Neural progenitor cell (in vitro differentiated cells): ENCODE measurements around the gene MAP6. TPM values are rescaled to one million over a fixed set of nuclear protein-coding genes. Genes with fewer than 3 reads are reported as not detected.

Experiments used
- DNase-seq: peaks from one replicate; pipeline ENCODE4 v3.0.0-alpha.2; 2016; ENCODE audit warnings: low spot score
- H2AFZ ChIP-seq: fragments of 200-600 bp; sonication (generic); replicated peaks from 2 replicates; pipeline ENCODE4 v1.6.1; 2016; ENCODE audit warnings: antibody characterized with exemption
- H3F3A ChIP-seq: fragments of 200-600 bp; sonication (generic); 2 replicates; pipeline ENCODE4 v1.6.1; 2016; ENCODE audit warnings: antibody characterized with exemption, low read depth
- H3K27ac ChIP-seq: fragments of 200-600 bp; sonication (generic); 2 replicates; pipeline ENCODE4 v1.5.1; 2016; ENCODE audit warnings: mild to moderate bottlenecking
- H3K27me3 ChIP-seq: fragments of 200-600 bp; sonication (generic); 2 replicates; pipeline ENCODE4 v1.6.1; 2016; ENCODE audit warnings: mild to moderate bottlenecking, moderate library complexity
- H3K36me3 ChIP-seq: fragments of 200-600 bp; sonication (generic); 2 replicates; pipeline ENCODE4 v1.5.1; 2016
- H3K4me1 ChIP-seq: fragments of 200-600 bp; sonication (generic); 2 replicates; pipeline ENCODE4 v1.6.1; 2016; ENCODE audit warnings: mixed run types
- H3K4me2 ChIP-seq: fragments of 200-600 bp; sonication (generic); 2 replicates; pipeline ENCODE4 v1.6.1; 2016
- H3K4me3 ChIP-seq: fragments of 200-600 bp; sonication (generic); 2 replicates; pipeline ENCODE4 v1.5.1; 2016
- H3K79me2 ChIP-seq: fragments of 200-600 bp; sonication (generic); 2 replicates; pipeline ENCODE4 v1.6.1; 2016; ENCODE audit warnings: low read depth
- H3K9ac ChIP-seq: fragments of 200-600 bp; sonication (generic); 2 replicates; pipeline ENCODE4 v1.6.1; 2016
- H3K9me3 ChIP-seq: fragments of 200-600 bp; sonication (generic); 2 replicates; pipeline ENCODE4 v1.5.1; 2016; ENCODE audit warnings: low read depth
- H4K20me1 ChIP-seq: fragments of 200-600 bp; sonication (generic); 2 replicates; pipeline ENCODE4 v1.6.1; 2016; ENCODE audit warnings: low read depth
- H3K27ac Mint-ChIP-seq: 3 replicates; pipeline ENCODE4 v1.8.0; 2021; ENCODE audit warnings: mixed read lengths
- H3K27me3 Mint-ChIP-seq: 2 replicates; pipeline ENCODE4 v1.8.0; 2022; ENCODE audit warnings: low read depth, mild to moderate bottlenecking, inconsistent platforms, moderate library complexity, mixed read lengths; ENCODE audit not compliant: insufficient read depth
- H3K36me3 Mint-ChIP-seq: 3 replicates; pipeline ENCODE4 v1.8.0; 2021; ENCODE audit warnings: mixed read lengths
- H3K4me1 Mint-ChIP-seq: 3 replicates; pipeline ENCODE4 v1.8.0; 2021; ENCODE audit warnings: mixed read lengths
- H3K4me3 Mint-ChIP-seq: 3 replicates; pipeline ENCODE4 v1.8.0; 2021; ENCODE audit warnings: mild to moderate bottlenecking, moderate library complexity, mixed read lengths
- H3K9me3 Mint-ChIP-seq: 3 replicates; pipeline ENCODE4 v1.8.0; 2020; ENCODE audit warnings: mixed read lengths
- EZH2 ChIP-seq: fragments of 200-600 bp; sonication (generic); IDR thresholded peaks from 2 replicates; pipeline ENCODE4 v1.6.1; 2017; ENCODE audit warnings: antibody characterized with exemption, mild to moderate bottlenecking, moderate library complexity
- EZH2phosphoT487 ChIP-seq: fragments of 200-600 bp; sonication (generic); IDR thresholded peaks from 2 replicates; pipeline ENCODE4 v1.6.1; 2017; ENCODE audit warnings: antibody characterized with exemption
- total RNA-seq: library from RNA; depleted of rRNA; stranded (reverse); fragments of >200 nt; gene quantifications from 2 replicates; pipeline ENCODE4 v1.2.3, GENCODE V29; 2015; ENCODE audit warnings: low replicate concordance
- TF ChIP-seq, protein P1 (sequence below): fragments of 200-600 bp; sonication (generic); IDR thresholded peaks from 2 replicates; pipeline ENCODE4 v1.5.1; 2017; ENCODE audit warnings: antibody characterized with exemption, mild to moderate bottlenecking

The MAP6 gene
- total RNA-seq, 1 donor from 2014 or later = 9.9 TPM

DNA sequence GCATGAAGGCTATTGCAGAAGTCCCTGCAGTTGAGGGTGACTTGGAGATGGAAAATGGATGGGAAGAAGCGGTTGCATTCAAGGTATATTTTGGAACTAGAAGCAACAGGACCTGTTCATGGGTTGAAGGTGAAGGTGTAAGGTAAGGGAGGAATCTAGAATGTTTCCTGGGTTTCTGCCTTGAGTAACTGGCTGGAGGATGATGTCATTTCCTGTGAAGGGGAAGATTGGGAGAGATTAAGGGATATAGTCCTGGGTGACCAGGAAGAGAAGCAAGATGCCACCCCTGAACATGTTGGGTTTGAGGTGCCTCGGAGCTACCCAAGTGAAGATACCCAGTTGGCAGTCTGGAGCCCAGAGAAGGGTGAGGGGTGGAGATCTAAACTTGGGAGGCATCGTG is 36.7 kb upstream of the MAP6 start:
- no peak overlapping the region for H3K4me3 Mint-ChIP-seq
- peaks cover 9% of the 10 kb centered on the region for H3K4me1 Mint-ChIP-seq
- no peak for DNase-seq
- no peaks in the 10 kb centered on the region for H3K36me3 ChIP-seq
- no peak overlapping the region for H3K27ac ChIP-seq
- H3K4me2 ChIP-seq = no peak overlapping the region
- no peaks in the 10 kb centered on the region for H3K4me1 ChIP-seq
- H3K9me3 ChIP-seq = no peaks in the 10 kb centered on the region
- no peak overlapping the region for H3K4me3 ChIP-seq
- no peaks in the 10 kb centered on the region for H3K79me2 ChIP-seq
- H3K9me3 Mint-ChIP-seq = peaks cover 2% of the 10 kb centered on the region
- no peak overlapping the region for H3K9ac ChIP-seq
- H2AFZ ChIP-seq = no peak overlapping the region
- peaks cover 2% of the 10 kb centered on the region for H3K36me3 Mint-ChIP-seq
- TF ChIP-seq, protein P1, sequence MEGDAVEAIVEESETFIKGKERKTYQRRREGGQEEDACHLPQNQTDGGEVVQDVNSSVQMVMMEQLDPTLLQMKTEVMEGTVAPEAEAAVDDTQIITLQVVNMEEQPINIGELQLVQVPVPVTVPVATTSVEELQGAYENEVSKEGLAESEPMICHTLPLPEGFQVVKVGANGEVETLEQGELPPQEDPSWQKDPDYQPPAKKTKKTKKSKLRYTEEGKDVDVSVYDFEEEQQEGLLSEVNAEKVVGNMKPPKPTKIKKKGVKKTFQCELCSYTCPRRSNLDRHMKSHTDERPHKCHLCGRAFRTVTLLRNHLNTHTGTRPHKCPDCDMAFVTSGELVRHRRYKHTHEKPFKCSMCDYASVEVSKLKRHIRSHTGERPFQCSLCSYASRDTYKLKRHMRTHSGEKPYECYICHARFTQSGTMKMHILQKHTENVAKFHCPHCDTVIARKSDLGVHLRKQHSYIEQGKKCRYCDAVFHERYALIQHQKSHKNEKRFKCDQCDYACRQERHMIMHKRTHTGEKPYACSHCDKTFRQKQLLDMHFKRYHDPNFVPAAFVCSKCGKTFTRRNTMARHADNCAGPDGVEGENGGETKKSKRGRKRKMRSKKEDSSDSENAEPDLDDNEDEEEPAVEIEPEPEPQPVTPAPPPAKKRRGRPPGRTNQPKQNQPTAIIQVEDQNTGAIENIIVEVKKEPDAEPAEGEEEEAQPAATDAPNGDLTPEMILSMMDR = no peak
- TF ChIP-seq EZH2phosphoT487 (no peak), EZH2 (no peak)
- H3K27me3 Mint-ChIP-seq = peaks cover 5% of the 10 kb centered on the region
- H4K20me1 ChIP-seq = no peaks in the 10 kb centered on the region
- no peaks in the 10 kb centered on the region for H3K27me3 ChIP-seq
- H3K27ac Mint-ChIP-seq = no peak overlapping the region
- H3F3A ChIP-seq = no peaks in the 10 kb centered on the region

DNA sequence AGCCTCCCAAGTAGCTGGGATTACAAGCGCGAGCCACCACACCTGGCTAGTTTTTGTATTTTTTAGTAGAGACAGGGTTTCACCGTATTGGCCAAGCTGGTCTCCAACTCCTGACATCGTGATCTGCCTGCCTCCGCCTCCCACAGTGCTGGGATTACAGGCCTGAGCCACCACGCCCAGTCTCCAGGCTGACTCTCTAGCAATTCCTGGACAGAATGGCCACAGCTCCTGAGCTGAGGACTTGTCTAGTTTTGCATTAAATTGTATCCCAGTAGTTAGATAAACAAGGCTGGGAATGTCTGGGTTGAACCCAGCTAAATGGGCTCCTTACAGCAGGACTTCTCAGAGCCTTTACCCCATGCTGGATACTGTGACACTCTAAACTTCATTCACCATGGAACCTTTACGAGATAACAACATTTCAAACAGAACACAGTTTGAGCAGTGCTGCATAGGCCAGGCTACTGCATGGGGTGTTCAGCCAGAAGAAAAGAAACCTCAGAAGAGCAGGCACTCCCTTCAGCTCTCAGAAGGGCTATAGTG is 34.9 kb upstream of the MAP6 start:
- no peak overlapping the region for H2AFZ ChIP-seq
- peaks cover 9% of the 10 kb centered on the region for H3K4me1 Mint-ChIP-seq
- peaks cover 2% of the 10 kb centered on the region for H3K36me3 Mint-ChIP-seq

DNA sequence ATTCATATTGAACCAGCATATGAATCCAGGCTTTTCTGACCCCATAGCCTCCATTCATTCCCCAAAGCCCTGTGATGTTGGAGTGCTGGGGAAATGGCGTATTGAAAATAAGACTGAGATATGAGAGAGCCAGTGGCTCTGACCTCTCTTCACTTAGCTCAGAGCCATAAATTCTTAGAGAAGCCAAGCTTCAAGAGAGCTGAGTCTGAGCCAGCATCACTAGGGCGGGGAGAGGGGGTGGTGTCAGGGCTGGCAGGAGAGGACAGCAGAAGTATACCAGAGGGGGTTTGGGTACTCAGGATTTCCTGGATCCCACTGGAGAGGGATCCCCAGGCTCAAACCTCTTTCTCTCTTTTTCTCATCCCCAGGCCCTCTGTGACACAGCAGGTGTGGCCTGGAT is 32.1 kb upstream of the MAP6 start:
- H3K36me3 ChIP-seq = no peaks in the 10 kb centered on the region
- Mint-ChIP-seq H3K4me1 (peaks cover 11% of the 10 kb centered on the region), H3K9me3 (no peaks in the 10 kb centered on the region), H3K27ac (no peak overlapping the region), H3K4me3 (no peak overlapping the region), H3K27me3 (peaks cover 5% of the 10 kb centered on the region), H3K36me3 (no peaks in the 10 kb centered on the region)
- no peak for DNase-seq
- H3K27ac ChIP-seq = no peak overlapping the region
- H3F3A ChIP-seq = no peaks in the 10 kb centered on the region
- no peak overlapping the region for H2AFZ ChIP-seq
- no peaks in the 10 kb centered on the region for H3K9me3 ChIP-seq
- no peak overlapping the region for H3K4me2 ChIP-seq
- no peaks in the 10 kb centered on the region for H3K27me3 ChIP-seq
- H3K79me2 ChIP-seq = no peaks in the 10 kb centered on the region
- TF ChIP-seq, protein P1 = no peak
- TF ChIP-seq EZH2phosphoT487 (no peak), EZH2 (no peak)
- no peaks in the 10 kb centered on the region for H4K20me1 ChIP-seq
- no peak overlapping the region for H3K9ac ChIP-seq
- no peaks in the 10 kb centered on the region for H3K4me1 ChIP-seq
- H3K4me3 ChIP-seq = no peak overlapping the region

More for the DNA sequence above, 34.9 kb upstream of the MAP6 start:
- peaks cover 5% of the 10 kb centered on the region for H3K27me3 Mint-ChIP-seq
- no peaks in the 10 kb centered on the region for H3K27me3 ChIP-seq
- no peaks in the 10 kb centered on the region for H4K20me1 ChIP-seq
- no peak overlapping the region for H3K4me2 ChIP-seq
- DNase-seq = no peak
- no peak overlapping the region for H3K9ac ChIP-seq
- no peak for TF ChIP-seq EZH2phosphoT487
- TF ChIP-seq, protein P1 = no peak
- TF ChIP-seq EZH2 = no peak
- no peaks in the 10 kb centered on the region for H3K9me3 ChIP-seq
- no peak overlapping the region for H3K27ac Mint-ChIP-seq
- H3K4me3 ChIP-seq = no peak overlapping the region
- no peaks in the 10 kb centered on the region for H3K4me1 ChIP-seq
- H3K4me3 Mint-ChIP-seq = no peak overlapping the region
- no peaks in the 10 kb centered on the region for H3F3A ChIP-seq
- H3K79me2 ChIP-seq = no peaks in the 10 kb centered on the region
- no peaks in the 10 kb centered on the region for H3K36me3 ChIP-seq
- peaks cover 2% of the 10 kb centered on the region for H3K9me3 Mint-ChIP-seq
- H3K27ac ChIP-seq = no peak overlapping the region
